Measurements from ENCODE around the gene LRP1B.

GRCh38 chr2:141554810-141555209, 576.0 kb downstream of the LRP1B start:
- TF ChIP-seq GATA2 (IDR thresholded peaks at IDR 0.05; ENCODE audit: low read depth, low read length) (no peak), GATA3 (IDR thresholded peaks at IDR 0.05; ENCODE audit: low read depth, low read length) (no peak)
